WTC11 (cell line): Measurements from ENCODE around the gene PHLPP2. TPM values are rescaled to one million over a fixed set of nuclear protein-coding genes. Genes with fewer than 3 reads are reported as not detected.
"Not testable (repeated sequence)": the region's sequence is repeated elsewhere in the genome, so short reads cannot be mapped to it uniquely, and the experiment has no call there.

ENCODE experiments used
- ATAC-seq: fragments of 200-7000 bp; cut with Tn5 transposase; 2 replicates; pipeline ENCODE4 v1.10.0; 2021; ENCODE audit warnings: mild to moderate bottlenecking, moderate library complexity
- CTCF ChIA-PET: fragments of 300-600 bp; sonication (Branson Sonifier 250); formaldehyde crosslinking; loops from one replicate; lab custom pipeline; 2021; ENCODE audit warnings: antibody characterized with exemption; lab: Charles Lee
- POLR2A ChIA-PET: fragments of 350-600 bp; sonication (Branson Sonifier 250); formaldehyde crosslinking; loops from one replicate; lab custom pipeline; 2021; ENCODE audit warnings: antibody characterized with exemption; lab: Charles Lee
- DNase-seq: peaks from one replicate; pipeline ENCODE4 v3.0.0; 2021; ENCODE audit warnings: low spot score
- H3K27ac Mint-ChIP-seq: 2 replicates; pipeline ENCODE4 v1.8.0; 2021; ENCODE audit warnings: mixed read lengths
- H3K27me3 Mint-ChIP-seq: 2 replicates; pipeline ENCODE4 v1.8.0; 2021; ENCODE audit warnings: low read depth, mild to moderate bottlenecking, moderate library complexity, mixed read lengths
- H3K36me3 Mint-ChIP-seq: 2 replicates; pipeline ENCODE4 v1.8.0; 2021; ENCODE audit warnings: mixed read lengths
- H3K4me1 Mint-ChIP-seq: 2 replicates; pipeline ENCODE4 v1.8.0; 2022; ENCODE audit warnings: mixed read lengths
- H3K4me3 Mint-ChIP-seq: 2 replicates; pipeline ENCODE4 v1.8.0; 2021; ENCODE audit warnings: mild to moderate bottlenecking, moderate library complexity, mixed read lengths
- H3K9me3 Mint-ChIP-seq: 2 replicates; pipeline ENCODE4 v1.8.0; 2021; ENCODE audit warnings: mixed read lengths
- E2F1 ChIP-seq: sonication (generic); formaldehyde crosslinking; IDR thresholded peaks from 2 replicates; pipeline ENCODE4 v1.8.0; 2022; ENCODE audit warnings: mild to moderate bottlenecking, missing genetic modification reagents
- E2F5 ChIP-seq: sonication (generic); formaldehyde crosslinking; IDR thresholded peaks from 2 replicates; pipeline ENCODE4 v1.8.1; 2022; ENCODE audit warnings: mild to moderate bottlenecking, moderate library complexity, missing genetic modification reagents
- ELF4 ChIP-seq: sonication (generic); formaldehyde crosslinking; IDR thresholded peaks from 2 replicates; pipeline ENCODE4 v1.8.1; 2022; ENCODE audit warnings: low read depth, mild to moderate bottlenecking, moderate library complexity, missing genetic modification reagents
- FOXP4 ChIP-seq: sonication (generic); formaldehyde crosslinking; IDR thresholded peaks from 2 replicates; pipeline ENCODE4 v1.8.0; 2022; ENCODE audit warnings: mild to moderate bottlenecking, missing genetic modification reagents
- GRHL2 ChIP-seq: fragments of 250-450 bp; sonication (Bioruptor Pico); IDR thresholded peaks from 2 replicates; pipeline ENCODE4 v1.8.0; 2022; ENCODE audit warnings: mild to moderate bottlenecking, moderate library complexity; ENCODE audit not compliant: insufficient replicate concordance, severe bottlenecking
- HMGA2 ChIP-seq: fragments of 250-450 bp; sonication (Bioruptor Pico); IDR thresholded peaks from 2 replicates; pipeline ENCODE4 v1.4.0; 2021; ENCODE audit warnings: mild to moderate bottlenecking, moderate library complexity
- NFATC4 ChIP-seq: fragments of 250-450 bp; sonication (Bioruptor Pico); IDR thresholded peaks from 2 replicates; pipeline ENCODE4 v1.9.0; 2021; ENCODE audit warnings: mild to moderate bottlenecking
- PRDM15 ChIP-seq: sonication (generic); formaldehyde crosslinking; IDR thresholded peaks from 2 replicates; pipeline ENCODE4 v1.8.0; 2022; ENCODE audit warnings: missing genetic modification reagents
- PRRX2 ChIP-seq: fragments of 250-450 bp; sonication (Bioruptor Pico); IDR thresholded peaks from 2 replicates; pipeline ENCODE4 v1.8.0; 2021; ENCODE audit warnings: mild to moderate bottlenecking
- RORB ChIP-seq: fragments of 250-450 bp; sonication (Bioruptor Pico); IDR thresholded peaks from 2 replicates; pipeline ENCODE4 v1.9.0; 2021; ENCODE audit warnings: mild to moderate bottlenecking
- SOX15 ChIP-seq: fragments of 250-450 bp; sonication (Bioruptor Pico); IDR thresholded peaks from 2 replicates; pipeline ENCODE4 v1.9.0; 2021; ENCODE audit warnings: mild to moderate bottlenecking
- TEAD1 ChIP-seq: sonication (generic); formaldehyde crosslinking; IDR thresholded peaks from 2 replicates; pipeline ENCODE4 v1.8.0; 2022; ENCODE audit warnings: mild to moderate bottlenecking, missing genetic modification reagents
- ZNF121 ChIP-seq: sonication (generic); formaldehyde crosslinking; IDR thresholded peaks from 2 replicates; pipeline ENCODE4 v1.8.0; 2023; ENCODE audit warnings: missing genetic modification reagents
- ZNF219 ChIP-seq: sonication (generic); formaldehyde crosslinking; IDR thresholded peaks from 2 replicates; pipeline ENCODE4 v1.8.0; 2023; ENCODE audit warnings: missing genetic modification reagents, mild to moderate bottlenecking, borderline replicate concordance
- ZNF512 ChIP-seq: sonication (generic); formaldehyde crosslinking; IDR thresholded peaks from 2 replicates; pipeline ENCODE4 v1.8.1; 2022; ENCODE audit warnings: missing genetic modification reagents, borderline replicate concordance
- total RNA-seq: library from RNA; stranded (reverse); gene quantifications from 3 replicates; pipeline ENCODE4 v1.2.3, GENCODE V29; 2021

Gene PHLPP2
- total RNA-seq, 1 experiment from 2014 or later: 29.3 TPM

GRCh38 chr16:71622088-71622487 lies 102.4 kb downstream of the PHLPP2 start (continued):
- TF ChIP-seq E2F1 (CRISPR knock-in tag) (no peak), RORB (CRISPR knock-in tag) (no peak), ZNF512 (CRISPR knock-in tag) (no peak), FOXP4 (CRISPR knock-in tag) (no peak)

GRCh38 chr16:71618429-71618828 lies 106.1 kb downstream of the PHLPP2 start:
- Mint-ChIP-seq H3K27ac (no peak overlapping the region), H3K4me3 (no peak overlapping the region), H3K27me3 (peaks cover 3% of the 10 kb centered on the region), H3K4me1 (peaks cover 6% of the 10 kb centered on the region), H3K36me3 (no peaks in the 10 kb centered on the region), H3K9me3 (peaks cover 20% of the 10 kb centered on the region)
- ChIA-PET POLR2A (no interaction called here), CTCF (no interaction called here)
- DNase-seq: no peak
- TF ChIP-seq TEAD1 (CRISPR knock-in tag) (no peak), ZNF512 (CRISPR knock-in tag) (no peak), RORB (CRISPR knock-in tag) (no peak), ELF4 (CRISPR knock-in tag) (no peak), E2F5 (CRISPR knock-in tag) (no peak), PRRX2 (CRISPR knock-in tag) (no peak), NFATC4 (CRISPR knock-in tag) (no peak), ZNF219 (CRISPR knock-in tag) (no peak), ZNF121 (no peak), PRDM15 (CRISPR knock-in tag) (no peak), GRHL2 (CRISPR knock-in tag) (no peak), HMGA2 (CRISPR knock-in tag) (no peak), SOX15 (CRISPR knock-in tag) (no peak)
- ATAC-seq: no peak

- ATAC-seq, H3K4me1 Mint-ChIP-seq, H3K4me3 Mint-ChIP-seq, H3K27ac Mint-ChIP-seq, H3K36me3 Mint-ChIP-seq, DNase-seq, H3K9me3 Mint-ChIP-seq, H3K27me3 Mint-ChIP-seq: not testable (repeated sequence)
- POLR2A ChIA-PET: interaction anchor here (0.7 kb wide), 1 partner anchor 29 kb away, joined by 3 read pairs; no protein-coding TSS in a partner anchor
- CTCF ChIA-PET: interaction anchor here (1.1 to 1.9 kb wide), 3 partner anchors 50 to 202 kb away, joined by 3 to 10 read pairs (median 5); no protein-coding TSS in a partner anchor
Observed at GRCh38 chr16:71614956-71615355, 109.5 kb downstream of the PHLPP2 start.
